ENCODE results near the gene GNRH2. TPM values are rescaled to one million over a fixed set of nuclear protein-coding genes. Genes with fewer than 3 reads are reported as not detected.
"Not testable (repeated sequence)": the region's sequence is repeated elsewhere in the genome, so short reads cannot be mapped to it uniquely, and the experiment has no call there.

Gene GNRH2
- under 1 TPM in 2 of 4 donors, not detected in 2; 0.27 to 0.43 TPM for polyA plus RNA-seq (ENCODE audit: insufficient read length in 4 of 4)

DNA sequence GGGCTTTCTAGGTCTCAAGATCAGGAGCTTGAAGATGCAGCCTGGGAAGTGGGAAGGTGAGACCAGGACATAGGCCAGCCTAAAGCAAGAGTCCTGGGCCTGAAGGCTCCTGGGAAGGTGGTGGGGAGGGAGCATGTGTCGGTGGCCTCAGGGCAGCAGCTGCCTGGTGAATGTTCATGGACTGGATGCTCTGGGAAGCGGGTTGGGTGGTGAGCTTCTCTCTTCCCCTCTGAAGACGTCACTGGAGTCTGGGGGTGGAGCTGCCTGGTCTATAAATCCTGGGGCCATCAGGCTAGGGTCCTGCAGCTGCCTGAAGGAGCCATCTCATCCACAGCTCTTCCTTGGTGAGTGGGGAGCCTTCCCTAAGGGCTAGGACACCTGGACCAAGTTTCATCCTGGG is at the start of gene GNRH2:
Gene GNRH2 (plus strand): TSS at position 301 of the 400 bp plus-strand sequence. CDS start 793 bp downstream, outside the sequence.
- DNase-seq (ENCODE audit: low read depth in 4 of 4, low spot score in 3 of 4) = no peak

DNA sequence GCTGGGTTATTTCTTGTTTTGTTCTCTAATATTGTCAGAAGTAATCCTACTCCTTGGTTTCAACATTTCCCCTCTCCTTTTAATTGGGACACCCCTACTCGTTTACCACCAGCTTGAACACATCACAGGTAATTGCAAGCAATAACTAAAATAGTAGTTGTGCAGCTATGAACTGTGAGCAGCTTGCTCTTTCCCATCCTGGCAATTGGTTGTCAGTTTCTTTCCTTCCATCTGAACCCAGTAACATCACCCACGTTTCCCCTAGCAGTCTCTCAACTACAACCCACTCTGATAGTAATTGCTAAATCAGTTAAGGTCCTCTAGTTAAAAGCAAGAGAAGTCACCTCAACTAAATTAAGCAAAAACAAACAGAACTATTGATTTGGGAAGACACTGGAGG is 47.6 kb upstream of the GNRH2 start:
- no peak for DNase-seq (ENCODE audit: low read depth in 4 of 4, low spot score in 3 of 4)

- no peak for DNase-seq (ENCODE audit: low read depth in 4 of 4, low spot score in 3 of 4)
Measured at GRCh38 chr20:2998728-2999127, 44.7 kb upstream of the GNRH2 start.

DNA sequence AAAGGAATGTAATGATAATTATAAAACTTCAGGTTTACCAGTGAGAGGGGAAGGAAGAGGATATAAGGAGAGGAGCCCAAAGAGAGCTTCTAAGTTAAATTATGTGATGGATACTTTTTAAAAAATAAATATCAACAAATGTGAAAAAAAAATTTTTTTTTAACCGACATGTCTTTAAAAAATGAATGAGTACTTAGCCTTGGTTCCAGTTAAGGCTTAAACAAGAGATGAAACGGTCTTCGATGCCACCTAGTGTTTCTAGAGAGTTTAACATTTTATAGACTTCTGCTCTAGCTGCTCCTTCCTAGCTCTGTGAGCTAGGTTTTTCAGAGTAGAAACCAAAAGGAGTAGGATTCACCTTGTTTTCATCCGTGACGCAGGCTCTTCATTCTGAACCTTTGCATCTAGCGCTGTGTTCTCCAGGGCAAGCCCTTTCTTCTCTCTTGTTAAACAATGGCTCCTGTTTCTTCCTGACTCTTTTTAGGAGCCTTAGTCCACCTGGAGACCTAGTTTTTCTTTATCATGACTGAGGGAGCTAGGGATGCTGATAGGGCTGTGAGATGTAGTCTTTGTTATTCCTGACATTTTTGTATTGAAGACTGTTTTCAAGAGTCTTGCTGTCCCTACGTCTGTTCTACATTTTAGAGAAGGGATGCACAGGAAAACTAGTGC is 42.4 kb upstream of the GNRH2 start:
- peak in 3 of 4 donors; percentile 5 to 49 (median 32) for DNase-seq (ENCODE audit: low read depth in 4 of 4, low spot score in 3 of 4)

DNA sequence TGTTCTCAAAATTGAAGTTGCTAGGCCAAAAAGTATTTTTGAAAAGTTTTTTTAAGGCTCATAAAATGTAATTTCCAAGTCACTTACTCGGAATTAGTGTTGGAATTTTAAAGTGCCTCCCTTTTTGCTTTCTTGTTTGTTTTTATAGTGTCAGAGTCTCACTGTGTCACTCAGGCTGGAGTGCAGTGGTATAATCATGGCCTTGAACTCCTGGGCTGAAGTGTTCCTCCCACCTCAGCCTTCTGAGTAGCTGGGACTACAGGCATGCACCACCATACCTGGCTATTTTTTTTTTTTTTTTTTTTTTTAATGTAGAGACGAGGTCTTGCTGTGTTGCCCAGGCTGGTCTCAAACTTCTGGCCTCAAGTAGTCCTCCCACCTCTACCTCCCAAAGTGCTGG is 40.0 kb upstream of the GNRH2 start:
- DNase-seq (ENCODE audit: low read depth in 4 of 4, low spot score in 3 of 4) = no peak

DNA sequence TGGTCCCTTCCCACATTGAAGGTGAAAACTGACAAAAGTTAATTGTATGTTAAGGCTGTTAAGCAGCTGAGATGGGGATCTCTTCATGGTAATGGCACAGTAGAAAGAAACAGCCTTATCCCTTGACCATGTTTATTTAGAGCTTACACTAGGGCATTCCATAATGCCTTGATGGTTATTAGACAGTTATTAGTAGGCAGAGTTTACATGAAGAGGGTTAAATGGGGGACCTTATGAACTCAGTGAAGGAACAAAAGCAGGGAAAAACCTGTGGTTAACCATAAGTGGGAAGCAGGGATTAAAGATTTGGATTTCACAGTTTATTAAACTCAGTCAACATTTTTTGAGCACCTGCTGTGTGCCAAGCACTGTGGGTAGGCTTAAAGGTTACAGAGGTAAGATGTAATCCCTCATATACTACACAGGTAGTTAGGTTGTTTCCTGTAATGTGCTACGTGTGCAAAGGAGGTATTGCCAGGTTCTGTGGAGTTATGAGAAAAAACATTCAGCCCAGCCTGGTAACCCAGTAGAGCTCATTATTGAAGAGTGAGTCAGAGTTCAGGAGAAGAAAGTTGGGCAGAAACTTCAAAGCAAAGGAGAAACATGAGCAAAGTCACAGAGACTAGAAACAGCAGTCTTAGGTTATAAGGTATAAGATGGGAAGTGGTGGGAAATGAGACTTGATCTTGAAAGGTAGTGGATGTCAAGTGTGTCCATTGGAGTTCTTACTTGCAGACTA is 32.3 kb upstream of the GNRH2 start:
- no peak for DNase-seq (ENCODE audit: low read depth in 4 of 4, low spot score in 3 of 4)

DNA sequence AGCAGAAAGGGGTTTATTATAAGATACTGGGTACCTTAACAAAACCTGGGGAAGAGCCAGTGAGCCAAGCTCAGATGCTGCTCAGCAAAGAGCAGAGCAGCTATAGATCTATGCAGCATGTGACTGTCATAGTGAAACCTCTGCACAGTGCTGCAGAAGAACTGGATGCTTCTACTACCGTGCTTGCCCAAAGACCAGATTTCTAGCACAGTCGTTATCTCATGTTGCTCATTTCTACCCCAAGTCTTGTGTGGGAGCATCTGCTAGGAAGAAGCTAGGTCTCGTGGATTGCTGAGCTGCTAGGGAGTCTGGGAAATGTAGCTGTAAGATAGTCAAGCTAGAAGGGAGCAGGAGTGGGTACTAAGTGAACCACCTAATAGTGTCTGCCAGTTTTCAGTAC is 31.7 kb upstream of the GNRH2 start:
- no peak for DNase-seq (ENCODE audit: low read depth in 4 of 4, low spot score in 3 of 4)

DNA sequence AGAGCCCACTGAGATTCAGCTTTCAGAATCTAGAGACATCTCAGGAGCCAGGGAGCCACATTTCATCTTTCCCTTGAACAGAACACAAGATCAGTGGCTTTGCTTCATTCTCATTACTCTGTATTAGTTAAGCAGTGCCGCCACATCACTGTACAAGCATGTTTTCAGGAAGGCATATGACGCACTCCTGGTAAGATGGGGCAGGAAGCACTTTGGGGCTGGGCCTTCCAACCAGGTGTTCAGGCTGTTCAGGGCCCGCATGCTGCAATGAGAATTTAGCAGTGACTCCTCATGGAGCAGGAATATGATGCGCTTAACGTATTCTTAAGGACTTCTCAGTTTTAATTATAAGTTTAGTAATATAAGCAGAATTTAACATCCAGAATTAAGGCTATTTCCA is 29.7 kb upstream of the GNRH2 start:
- DNase-seq (ENCODE audit: low read depth in 4 of 4, low spot score in 3 of 4) = no peak

DNA sequence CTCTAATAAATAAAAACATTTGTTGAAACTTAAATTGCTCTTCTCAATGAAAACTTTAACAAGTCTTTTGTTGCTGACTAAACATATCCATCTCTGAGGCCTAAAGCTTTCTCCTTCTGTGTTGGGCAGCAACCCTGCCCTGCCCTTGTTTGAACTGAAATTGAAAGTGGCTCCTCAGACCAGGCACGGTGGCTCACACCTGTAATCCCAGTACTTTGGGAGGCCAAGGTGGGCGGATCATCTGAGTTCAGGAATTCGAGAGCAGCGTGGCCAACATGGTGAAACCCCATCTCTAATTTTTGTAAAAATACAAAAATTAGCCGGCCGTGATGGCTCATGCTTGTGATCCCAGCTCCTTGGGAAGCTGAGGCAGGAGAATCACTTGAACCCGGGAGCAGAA is 29.2 kb upstream of the GNRH2 start:
- DNase-seq (ENCODE audit: low read depth in 4 of 4, low spot score in 3 of 4) = no peak

DNA sequence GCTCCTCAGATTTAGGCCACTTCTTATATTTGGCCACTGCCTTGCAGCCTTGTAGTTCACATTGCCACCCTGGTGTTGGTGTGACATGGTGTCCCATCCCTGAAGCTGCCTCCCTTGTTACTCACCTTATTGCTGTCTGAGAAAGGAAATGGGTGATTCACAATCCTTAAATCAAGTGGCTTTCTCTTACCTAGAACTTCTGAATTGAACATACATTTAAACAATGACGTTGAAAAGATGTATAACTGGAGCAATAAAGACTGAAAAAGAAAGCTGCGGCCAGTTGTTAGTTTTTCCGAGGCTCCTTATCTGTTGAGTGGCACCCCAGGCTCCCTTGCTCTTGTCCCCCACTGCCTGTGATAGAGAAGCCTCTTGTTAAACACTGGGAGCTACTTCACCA is 28.8 kb upstream of the GNRH2 start:
- no peak for DNase-seq (ENCODE audit: low read depth in 4 of 4, low spot score in 3 of 4)

DNA sequence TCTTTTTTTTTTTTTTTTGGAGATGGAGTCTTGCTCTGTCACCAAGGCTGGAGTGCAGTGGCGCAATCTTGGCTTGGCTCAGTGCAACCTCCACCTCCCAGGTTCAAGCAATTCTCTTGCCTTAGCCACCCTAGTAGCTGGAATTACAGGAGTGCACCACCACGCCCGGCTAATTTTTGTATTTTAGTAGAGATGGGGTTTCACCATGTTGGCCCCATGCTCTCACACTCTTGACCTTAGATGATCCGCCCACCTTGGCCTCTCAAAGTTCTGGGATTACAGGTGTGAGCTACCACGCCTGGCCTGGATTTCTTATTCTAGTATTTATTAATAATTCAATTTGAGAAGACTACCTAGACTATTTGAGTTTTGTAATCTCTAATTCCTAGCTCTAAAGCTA is 28.1 kb upstream of the GNRH2 start:
- not testable (repeated sequence) for DNase-seq (ENCODE audit: low read depth in 4 of 4, low spot score in 3 of 4)

DNA sequence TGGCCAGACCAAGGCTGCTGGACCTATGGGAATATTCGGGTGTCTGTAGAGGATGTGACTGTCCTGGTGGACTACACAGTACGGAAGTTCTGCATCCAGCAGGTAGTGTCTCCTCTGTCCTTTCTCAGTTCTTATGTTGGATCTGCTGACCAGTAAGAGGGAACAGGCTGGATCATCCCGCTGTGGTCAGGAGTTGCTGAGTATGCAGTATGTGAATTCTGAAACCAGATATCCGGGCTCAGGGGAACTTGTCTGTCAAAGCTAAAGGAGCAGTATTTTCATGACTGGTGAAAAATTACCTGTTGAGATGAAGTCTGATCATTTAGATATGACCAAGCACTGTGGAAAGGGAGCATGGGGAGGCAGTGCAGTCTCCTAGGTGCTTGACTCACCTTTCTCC is 22.1 kb upstream of the GNRH2 start:
- DNase-seq (ENCODE audit: low read depth in 4 of 4, low spot score in 3 of 4) = no peak

- no peak for DNase-seq (ENCODE audit: low read depth in 4 of 4, low spot score in 3 of 4)
Measured at GRCh38 chr20:3021777-3022176, 21.6 kb upstream of the GNRH2 start.

GRCh38 chr20:3022559-3023490 is 20.6 kb upstream of the GNRH2 start:
- DNase-seq (ENCODE audit: low read depth in 4 of 4, low spot score in 3 of 4) = not testable (repeated sequence)

DNA sequence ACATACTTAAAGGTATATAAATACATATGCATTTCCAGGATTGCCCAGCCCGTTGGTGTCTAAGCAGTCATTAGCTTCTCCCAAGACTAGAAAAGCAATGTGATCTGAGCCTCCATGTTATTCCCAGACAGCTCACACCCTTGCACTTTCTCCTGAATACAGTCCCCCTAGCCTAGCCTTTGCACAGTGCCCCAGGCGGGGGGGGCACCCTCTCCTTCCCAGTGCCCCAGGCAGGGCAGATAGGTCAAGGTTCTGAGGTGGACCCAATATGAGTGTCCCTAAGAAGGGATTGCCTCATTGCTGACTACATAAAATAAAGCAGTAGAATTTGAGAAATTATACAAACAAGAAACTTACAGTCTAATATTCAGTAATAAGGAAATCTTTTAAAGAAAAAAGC is 15.4 kb upstream of the GNRH2 start:
- no peak for DNase-seq (ENCODE audit: low read depth in 4 of 4, low spot score in 3 of 4)

DNA sequence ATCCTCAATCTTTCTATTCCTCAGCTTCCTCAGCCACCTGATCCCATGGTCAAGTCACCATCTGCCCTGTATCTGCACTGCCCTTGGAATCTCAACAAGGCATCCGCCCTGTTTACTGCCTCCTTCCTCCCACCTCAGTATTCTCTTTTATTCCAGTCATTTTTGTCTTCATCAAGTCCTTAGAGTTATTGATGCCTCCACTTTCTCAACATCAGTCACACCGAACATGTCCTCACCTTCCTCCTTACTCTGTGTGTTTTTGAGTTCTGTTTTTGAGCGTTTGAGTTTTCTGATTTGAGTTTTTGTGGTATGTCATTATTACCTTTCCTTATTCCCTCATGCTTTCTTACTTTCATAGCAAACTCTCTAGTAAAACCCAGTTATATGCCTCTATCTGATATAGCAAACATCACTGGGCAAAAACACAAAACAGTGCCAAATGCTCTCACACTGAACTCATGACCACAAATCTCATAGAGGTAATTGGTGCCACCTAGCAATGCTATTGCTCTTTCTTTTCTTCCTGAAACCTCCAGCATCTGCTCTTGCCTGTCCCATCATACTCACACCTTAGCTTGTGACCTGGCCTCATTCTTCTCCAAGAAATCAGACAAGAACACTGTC is 11.8 kb upstream of the GNRH2 start:
- DNase-seq (ENCODE audit: low read depth in 4 of 4, low spot score in 3 of 4) = no peak

GRCh38 chr20:3032624-3033023 is 10.8 kb upstream of the GNRH2 start:
- no peak for DNase-seq (ENCODE audit: low read depth in 4 of 4, low spot score in 3 of 4)

DNA sequence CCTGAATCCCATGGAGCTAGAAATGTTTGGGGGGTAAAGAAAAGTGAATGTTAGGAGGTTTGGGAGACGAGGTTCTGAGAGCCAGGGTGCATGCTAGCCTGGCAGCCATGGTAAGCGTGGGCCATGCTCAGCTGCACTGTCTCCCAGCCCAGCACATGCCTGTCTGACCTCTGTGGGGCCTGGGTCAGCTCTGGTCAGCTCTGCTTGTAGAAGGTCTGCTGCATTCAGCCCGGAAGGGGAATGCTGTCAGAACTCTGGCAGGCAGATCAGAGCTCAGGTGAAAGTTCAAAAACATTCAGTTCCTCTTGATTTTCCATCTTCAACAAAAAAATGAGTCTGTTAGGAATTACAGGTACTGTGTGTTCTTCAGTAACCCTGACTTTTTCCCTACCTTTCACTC is 5.8 kb upstream of the GNRH2 start:
- DNase-seq (ENCODE audit: low read depth in 4 of 4, low spot score in 3 of 4) = no peak

GRCh38 chr20:3038454-3038853 is 5.0 kb upstream of the GNRH2 start:
- no peak for DNase-seq (ENCODE audit: low read depth in 4 of 4, low spot score in 3 of 4)

GRCh38 chr20:3039426-3039825 is 4.0 kb upstream of the GNRH2 start:
- no peak for DNase-seq (ENCODE audit: low read depth in 4 of 4, low spot score in 3 of 4)

DNA sequence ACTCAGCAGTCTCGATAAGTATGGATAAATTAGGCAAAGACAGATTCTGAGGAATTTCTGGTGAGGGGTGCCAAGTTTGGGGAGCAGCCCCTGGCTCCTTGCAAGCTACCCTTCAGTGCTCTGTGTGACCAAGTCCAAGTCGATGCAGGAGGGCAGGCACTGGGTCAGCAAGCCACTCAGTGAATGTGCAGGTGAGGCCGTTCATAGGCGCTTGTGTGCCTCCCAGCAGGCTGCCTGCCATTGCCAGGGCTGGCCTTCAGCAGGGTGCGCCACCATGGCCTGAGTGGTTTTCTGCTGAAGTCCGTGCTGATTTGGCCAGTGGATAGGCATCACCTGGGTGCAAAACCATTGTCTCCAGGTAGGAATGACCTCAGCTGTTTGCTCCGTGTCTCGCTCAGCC is 3.3 kb upstream of the GNRH2 start:
- no peak for DNase-seq (ENCODE audit: low read depth in 4 of 4, low spot score in 3 of 4)

Data from right renal pelvis (tissue), 4 donors.